Kidney (tissue), 14 donors: ENCODE data around the gene KIAA1143. TPM values are rescaled to one million over a fixed set of nuclear protein-coding genes. Genes with fewer than 3 reads are reported as not detected.
A peak's percentile ranks its signal among the peaks of the same experiment; 100 is the strongest.

ENCODE experiments used
- DNase-seq, 5 donors: peaks; one replicate each; pipeline ENCODE4 v3.0.0-alpha.2; 2013 to 2020
- FAIRE-seq: peaks from 2 replicates; lab custom pipeline; 2012; peaks lifted over from hg19 to GRCh38; lab: Jason Lieb, UNC
- H3K27ac ChIP-seq, 2 donors: one replicate each; pipeline ENCODE4 v1.7.0; 2013; ENCODE audit warnings: low read depth in 2 of 2, low read length in 2 of 2, inconsistent platforms in 1 of 2
- H3K27me3 ChIP-seq: one replicate; pipeline ENCODE4 v1.7.1; 2013; ENCODE audit warnings: low read length, inconsistent platforms; ENCODE audit not compliant: control insufficient read depth, insufficient read depth
- H3K36me3 ChIP-seq, 3 donors: one replicate each; pipeline versions ENCODE4 v1.7.0 to v1.7.1; 2013; ENCODE audit warnings: low read length in 3 of 3, control low read depth in 1 of 3, inconsistent platforms in 1 of 3; ENCODE audit not compliant: insufficient read depth in 3 of 3, control insufficient read depth in 2 of 3
- H3K4me1 ChIP-seq, 3 donors: one replicate each; pipeline versions ENCODE4 v1.7.0 to v1.7.1; 2013; ENCODE audit warnings: low read length in 3 of 3, inconsistent platforms in 1 of 3, low read depth in 1 of 3; ENCODE audit not compliant: control insufficient read depth in 2 of 3, insufficient read depth in 2 of 3
- H3K4me3 ChIP-seq, 3 donors: one replicate each; pipeline versions ENCODE4 v1.7.0 to v1.8.1; 2013; ENCODE audit warnings: low read length in 3 of 3, control low read depth in 1 of 3, inconsistent platforms in 1 of 3
- H3K9ac ChIP-seq, 3 donors: one replicate each; pipeline versions ENCODE4 v1.7.0 to v1.7.1; 2013; ENCODE audit warnings: low read length in 3 of 3, control low read depth in 1 of 3, inconsistent platforms in 1 of 3
- H3K9me3 ChIP-seq, 3 donors: one replicate each; pipeline versions ENCODE4 v1.7.0 to v1.7.1; 2013; ENCODE audit warnings: low read length in 3 of 3, control low read depth in 1 of 3, inconsistent platforms in 1 of 3; ENCODE audit not compliant: control insufficient read depth in 2 of 3, insufficient read depth in 1 of 3
- CTCF ChIP-seq: IDR thresholded peaks from 3 replicates; pipeline ENCODE4 v1.5.1; 2012; ENCODE audit warnings: mild to moderate bottlenecking, moderate library complexity, borderline replicate concordance; ENCODE audit not compliant: insufficient read depth; ENCODE audit errors: extremely low read depth
- intact Hi-C: fragments of 100-400 bp; cut with DNase I; formaldehyde crosslinking; loops from one replicate; pipeline ENCODE4 v1.11.1; 2022
- polyA plus RNA-seq: library from polyadenylated mRNA; stranded (reverse); fragments of 350-450 nt; fragmentation: Illumina TruSeq; extraction: RNeasy Lipid Tissue Mini Kit (QIAGEN cat#74804); gene quantifications from one replicate; pipeline ENCODE4 v1.2.3, GENCODE V29; 2014; ENCODE audit warnings: low read depth, low replicate concordance; ENCODE audit not compliant: insufficient read depth
- total RNA-seq: library from RNA; stranded (reverse); fragmentation: NEBNext Ultra II Directional; extraction: Animal tissue kit (Norgen Biotek cat#: 25700); gene quantifications from one replicate; pipeline ENCODE4 v1.2.1, GENCODE V29; 2021
- donor health status: control.
- donor health status: control.
- donor health status: control.
- donor health status: control.
- donor health status: control.
- donor health status: DM: yes; HTN: yes; CAD: no.
- donor health status: Normal renal cell carcinoma (clear cell type).

KIAA1143 gene
- total and polyA plus RNA-seq, 2 donors from 2014 or later = 8.3 to 27.6 TPM

GRCh38 chr3:44721231-44722102 lies 40.0 kb downstream of the KIAA1143 start:
- Histone ChIP-seq H3K4me1 (no peaks in the 10 kb centered on the region), H3K4me3 (peak overlapping the region in 2 of 3 donors; percentile 0 to 11), H3K9ac (no peak overlapping the region), H3K9me3 (peaks cover 25 to 80% (median 52%) of the 10 kb centered on the region in 3 donors), H3K36me3 (peaks cover 17 to 31% (median 18%) of the 10 kb centered on the region in 3 donors), H3K27ac (no peak overlapping the region), H3K27me3 (no peaks in the 10 kb centered on the region)
- intact Hi-C loops = no loop called here
- TF ChIP-seq CTCF = no peak
- FAIRE-seq (no peak), DNase-seq (no peak)

- FAIRE-seq = no peak
- Histone ChIP-seq H3K27me3 (no peaks in the 10 kb centered on the region), H3K9me3 (peaks cover 4 to 33% (median 7%) of the 10 kb centered on the region in 3 donors), H3K27ac (no peak within 1 kb of the TSS), H3K9ac (peak within 1 kb of the TSS; percentile 28 to 84 (median 44)), H3K4me3 (peak within 1 kb of the TSS; percentile 73 to 96 (median 88)), H3K4me1 (peaks cover 0 to 4% (median 0%) of the 10 kb centered on the region in 3 donors), H3K36me3 (peaks cover 0 to 3% (median under 1%) of the 10 kb centered on the region in 3 donors)
- TF ChIP-seq CTCF = peak; percentile 25
- intact Hi-C loops = no loop called here
- peak; percentile 92 to 97 (median 93) for DNase-seq
These were observed 48.9 kb downstream of the KIAA1143 start, which contains the start of gene ZNF502 for GRCh38 chr3:44712455-44713075. TSS of gene ZNF502 (plus strand) at chr3:44712660. CDS start at chr3:44720262, 7,602 bp downstream.

Other genes starting within 250 kb of the KIAA1143 start
- gene ZKSCAN7, start 206.4 kb downstream of the KIAA1143 start, total RNA-seq = 7.9 TPM
- 2.2 TPM for gene ZKSCAN7, start 206.4 kb downstream of the KIAA1143 start, polyA plus RNA-seq
- gene ZNF660, start 176.7 kb downstream of the KIAA1143 start, total RNA-seq = 5.3 TPM
- 0.69 TPM for gene ZNF660, start 176.7 kb downstream of the KIAA1143 start, polyA plus RNA-seq
- 19.3 TPM for gene ZNF197, start 136.6 kb downstream of the KIAA1143 start, total RNA-seq
- gene ZNF197, start 136.6 kb downstream of the KIAA1143 start, polyA plus RNA-seq = 6.1 TPM
- gene ZNF35, start 112.9 kb downstream of the KIAA1143 start, total RNA-seq = 11.6 TPM
- gene ZNF35, start 112.9 kb downstream of the KIAA1143 start, polyA plus RNA-seq = 2.6 TPM
- gene ZNF502, start 49.0 kb downstream of the KIAA1143 start, total RNA-seq = 6.0 TPM
- 2.3 TPM for gene ZNF502, start 49.0 kb downstream of the KIAA1143 start, polyA plus RNA-seq
- 4.2 TPM for gene ZNF501, start 32.0 kb downstream of the KIAA1143 start, total RNA-seq
- 1.5 TPM for gene ZNF501, start 32.0 kb downstream of the KIAA1143 start, polyA plus RNA-seq
- gene KIF15, start 175 bp upstream of the KIAA1143 start, total RNA-seq = 0.72 TPM
- 0.32 TPM for gene KIF15, start 175 bp upstream of the KIAA1143 start, polyA plus RNA-seq
- gene TMEM42, start 100.3 kb upstream of the KIAA1143 start, total RNA-seq = 17.7 TPM
- gene TMEM42, start 100.3 kb upstream of the KIAA1143 start, polyA plus RNA-seq = 33.6 TPM
- not detected for gene TGM4, start 113.0 kb upstream of the KIAA1143 start, total RNA-seq
- gene TGM4, start 113.0 kb upstream of the KIAA1143 start, polyA plus RNA-seq = not detected
- 71.5 TPM for gene ZDHHC3, start 214.6 kb upstream of the KIAA1143 start, total RNA-seq
- gene ZDHHC3, start 214.6 kb upstream of the KIAA1143 start, polyA plus RNA-seq = 60.2 TPM
- 43.8 TPM for gene EXOSC7, start 214.6 kb upstream of the KIAA1143 start, total RNA-seq
- gene EXOSC7, start 214.6 kb upstream of the KIAA1143 start, polyA plus RNA-seq = 71.8 TPM